Fibroblast of lung (primary cell): Measurements from ENCODE around the gene PGAP2. TPM values are rescaled to one million over a fixed set of nuclear protein-coding genes. Genes with fewer than 3 reads are reported as not detected.
A peak's percentile ranks its signal among the peaks of the same experiment; 100 is the strongest.

ENCODE experiments used
- DNase-seq, 2 donors: peaks; one replicate each; pipeline versions ENCODE4 v3.0.0 to v3.0.0-alpha.2; 2010; ENCODE audit warnings: low read depth in 2 of 2
- H2AFZ ChIP-seq: 2 replicates; pipeline ENCODE4 v1.5.1; 2012; ENCODE audit warnings: low read length, control low read depth, inconsistent platforms
- H3K27ac ChIP-seq: 2 replicates; pipeline ENCODE4 v1.5.1; 2011; ENCODE audit warnings: low read length, control low read depth; ENCODE audit not compliant: insufficient read depth
- H3K27me3 ChIP-seq: 2 replicates; pipeline ENCODE4 v1.5.1; 2011; ENCODE audit warnings: mild to moderate bottlenecking, low read length; ENCODE audit not compliant: control insufficient read depth, insufficient read depth
- H3K36me3 ChIP-seq: 2 replicates; pipeline ENCODE4 v1.5.1; 2011; ENCODE audit warnings: low read length; ENCODE audit not compliant: control insufficient read depth, insufficient read depth
- H3K4me1 ChIP-seq: 2 replicates; pipeline ENCODE4 v1.5.1; 2011; ENCODE audit warnings: low read length; ENCODE audit not compliant: control insufficient read depth, insufficient read depth; ENCODE audit errors: extremely low read depth
- H3K4me2 ChIP-seq: 2 replicates; pipeline ENCODE4 v1.5.1; 2011; ENCODE audit warnings: low read length, control low read depth; ENCODE audit not compliant: insufficient read depth; ENCODE audit errors: extremely low read depth
- H3K4me3 ChIP-seq, 4 experiments: fragments of 200-600 bp in 1 of 4; sonication (generic) in 1 of 4; replicated peaks in 1 of 4; 2 replicates each; pipeline ENCODE4 v1.5.1; 2011 to 2016; ENCODE audit warnings: low read length in 4 of 4, low read depth in 3 of 4, mild to moderate bottlenecking in 3 of 4, control low read depth in 2 of 4, inconsistent platforms in 1 of 4, mixed read lengths in 1 of 4; ENCODE audit not compliant: insufficient read depth in 1 of 4; ENCODE audit errors: control extremely low read depth in 1 of 4
- H3K79me2 ChIP-seq: 2 replicates; pipeline ENCODE4 v1.5.1; 2012; ENCODE audit warnings: mild to moderate bottlenecking, low read length, inconsistent platforms; ENCODE audit not compliant: control insufficient read depth, insufficient read depth
- H3K9ac ChIP-seq: 2 replicates; pipeline ENCODE4 v1.5.1; 2011; ENCODE audit warnings: mild to moderate bottlenecking, low read length, control low read depth; ENCODE audit not compliant: insufficient read depth
- H3K9me3 ChIP-seq: 2 replicates; pipeline ENCODE4 v1.5.1; 2012; ENCODE audit warnings: low read depth, low read length; ENCODE audit not compliant: control insufficient read depth, insufficient read depth
- H4K20me1 ChIP-seq: 2 replicates; pipeline ENCODE4 v1.5.1; 2011; ENCODE audit warnings: low read length; ENCODE audit not compliant: control insufficient read depth, insufficient read depth; ENCODE audit errors: extremely low read depth
- CTCF ChIP-seq, 2 donors: IDR thresholded peaks in 1 of 2; conservative IDR thresholded peaks in 1 of 2; 1 replicate in 1 of 2; 2 replicates in 1 of 2; pipeline ENCODE4 v1.5.1; 2011 to 2012; ENCODE audit warnings: low read length in 2 of 2, control low read depth in 1 of 2, inconsistent platforms in 1 of 2, low read depth in 1 of 2, mild to moderate bottlenecking in 1 of 2
- EZH2 ChIP-seq: IDR thresholded peaks from 2 replicates; pipeline ENCODE4 v1.5.1; 2012; ENCODE audit warnings: low read length, control low read depth, mild to moderate bottlenecking; ENCODE audit errors: missing control alignments
- polyA plus RNA-seq, 2 donors: library from polyadenylated mRNA; depleted of rRNA in 1 of 2; stranded (reverse) in 1 of 2; unstranded in 1 of 2; fragments of >200 nt; gene quantifications; 2 replicates each; pipeline ENCODE4 v1.2.1, GENCODE V29; 2011 to 2012; ENCODE audit warnings: missing spikeins in 1 of 2
- total RNA-seq: library from RNA; depleted of rRNA; stranded (reverse); fragments of >200 nt; gene quantifications from 2 replicates; pipeline ENCODE4 v1.2.1, GENCODE V29; 2014

The PGAP2 gene
- total and polyA plus RNA-seq, 2 donors (not counting 1 experiment from before 2014, with no cell fraction given) = 12.4 to 12.8 TPM

DNA sequence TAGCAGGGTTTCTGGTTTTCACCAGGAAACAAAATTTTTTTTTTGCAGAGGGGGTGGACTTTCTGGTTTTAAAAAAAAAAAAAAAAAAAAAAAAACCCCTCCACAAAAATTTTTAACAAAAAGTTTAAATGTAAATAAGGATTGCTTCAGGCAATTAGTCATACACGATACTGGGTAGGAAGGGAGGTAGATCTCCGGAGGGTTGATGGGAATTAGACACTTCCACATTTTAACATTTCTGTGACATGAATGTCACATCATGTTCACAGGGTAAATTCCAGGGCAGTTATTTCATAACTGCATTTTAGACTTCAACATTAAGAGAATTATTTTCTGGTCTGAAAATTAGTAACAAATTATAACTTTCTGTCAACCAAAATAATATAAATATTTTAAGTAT, 26.9 kb upstream of the PGAP2 start:
- no peaks in the 10 kb centered on the region for H3K9me3 ChIP-seq
- no peak overlapping the region for H3K4me3 ChIP-seq
- H3K9ac ChIP-seq = no peak overlapping the region
- H3K27me3 ChIP-seq = no peaks in the 10 kb centered on the region
- TF ChIP-seq CTCF (conservative IDR thresholded peaks at IDR 0.05 in 1 of 2, IDR thresholded peaks at IDR 0.05 in 1 of 2; ENCODE audit: low read depth in 1 of 2, low read length in 2 of 2) (no peak), EZH2 (no peak)
- no peak overlapping the region for H3K27ac ChIP-seq
- peak in 1 of 2 donors; percentile 36 for DNase-seq
- peaks cover 61% of the 10 kb centered on the region for H3K79me2 ChIP-seq
- H3K36me3 ChIP-seq = peaks cover 11% of the 10 kb centered on the region
- peaks cover 3% of the 10 kb centered on the region for H3K4me1 ChIP-seq
- H3K4me2 ChIP-seq = no peak overlapping the region
- no peaks in the 10 kb centered on the region for H4K20me1 ChIP-seq
- no peak overlapping the region for H2AFZ ChIP-seq

DNA sequence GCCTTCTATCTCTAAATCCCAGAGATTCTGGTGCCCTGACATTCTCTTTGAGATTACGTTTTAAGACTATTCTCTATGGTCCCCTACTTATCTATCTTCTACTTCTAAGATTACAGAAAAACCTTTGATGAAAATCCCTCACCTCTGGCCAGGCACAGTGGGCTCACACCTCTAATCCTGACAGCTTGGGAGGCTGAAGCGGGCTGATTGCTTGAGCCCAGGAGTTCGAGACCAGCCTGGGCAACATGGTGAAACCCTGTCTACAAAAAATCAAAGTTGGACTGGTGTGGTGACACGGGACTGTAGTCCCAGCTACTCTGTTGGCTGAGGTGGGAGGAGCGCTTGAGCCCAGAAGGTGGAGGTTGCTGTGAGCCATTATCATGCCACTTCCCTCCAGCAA, 25.4 kb upstream of the PGAP2 start:
- Histone ChIP-seq H4K20me1 (no peaks in the 10 kb centered on the region), H3K4me2 (no peak overlapping the region)
- no peak for DNase-seq

GRCh38 chr11:3783611-3784010, 24.7 kb upstream of the PGAP2 start:
- Histone ChIP-seq H3K9me3 (no peaks in the 10 kb centered on the region), H3K79me2 (peaks cover 82% of the 10 kb centered on the region), H4K20me1 (no peaks in the 10 kb centered on the region), H3K4me3 (no peak overlapping the region), H2AFZ (no peak overlapping the region), H3K36me3 (peaks cover 7% of the 10 kb centered on the region), H3K27me3 (no peaks in the 10 kb centered on the region), H3K27ac (no peak overlapping the region), H3K9ac (no peak overlapping the region), H3K4me2 (no peak overlapping the region), H3K4me1 (peaks cover 5% of the 10 kb centered on the region)
- no peak for DNase-seq
- TF ChIP-seq CTCF (conservative IDR thresholded peaks at IDR 0.05 in 1 of 2, IDR thresholded peaks at IDR 0.05 in 1 of 2; ENCODE audit: low read depth in 1 of 2, low read length in 2 of 2) (no peak), EZH2 (no peak)

More for the DNA sequence above, 25.4 kb upstream of the PGAP2 start:
- Histone ChIP-seq H3K4me1 (peaks cover 5% of the 10 kb centered on the region), H3K9ac (no peak overlapping the region), H3K27me3 (no peaks in the 10 kb centered on the region), H3K27ac (no peak overlapping the region), H3K4me3 (no peak overlapping the region), H3K79me2 (peaks cover 76% of the 10 kb centered on the region), H3K36me3 (peaks cover 9% of the 10 kb centered on the region), H2AFZ (no peak overlapping the region), H3K9me3 (no peaks in the 10 kb centered on the region)
- no peak for TF ChIP-seq CTCF (conservative IDR thresholded peaks at IDR 0.05 in 1 of 2, IDR thresholded peaks at IDR 0.05 in 1 of 2; ENCODE audit: low read depth in 1 of 2, low read length in 2 of 2)
- no peak for TF ChIP-seq EZH2
